ENCODE data around the gene SPO11.

SPO11 gene

DNA sequence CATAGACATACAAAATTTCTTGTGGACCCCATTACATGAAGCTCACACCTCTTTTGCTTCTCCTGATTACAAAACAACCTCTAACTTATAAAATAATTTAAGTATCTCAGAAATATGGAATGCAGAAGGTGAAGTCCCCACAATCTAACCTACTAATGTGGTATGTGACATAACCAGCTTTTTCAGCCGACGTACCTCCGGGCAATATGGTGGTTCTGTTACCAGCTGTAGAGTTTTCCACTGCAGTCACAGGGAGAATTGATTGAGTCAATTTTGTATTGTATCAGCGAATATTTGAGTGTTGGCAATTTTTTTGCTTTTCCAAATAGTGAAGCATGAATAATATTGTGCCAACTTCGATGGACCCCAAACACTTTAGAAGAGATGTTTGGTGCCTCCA, 15.7 kb upstream of the SPO11 start:
- no peak for TF ChIP-seq NFIC (IDR thresholded peaks at IDR 0.05)
- TF ChIP-seq TEAD4 (IDR thresholded peaks at IDR 0.05) = no peak
- no peak for TF ChIP-seq CREB1 (IDR thresholded peaks at IDR 0.05; ENCODE audit: low read depth)
- no peak for TF ChIP-seq YY1 (IDR thresholded peaks at IDR 0.05; ENCODE audit: low read depth)
- TF ChIP-seq EGR1 (IDR thresholded peaks at IDR 0.05) = no peak
- TF ChIP-seq ZBTB7A (IDR thresholded peaks at IDR 0.05; ENCODE audit: low read depth) = no peak
- no peak for TF ChIP-seq FOXM1 (IDR thresholded peaks at IDR 0.05; ENCODE audit: borderline replicate concordance, low read depth)
- TF ChIP-seq TCF12 (IDR thresholded peaks at IDR 0.05; ENCODE audit: low read depth) = no peak
- TF ChIP-seq EP300 (IDR thresholded peaks at IDR 0.05; ENCODE audit: borderline replicate concordance) = no peak
- TF ChIP-seq MAX (IDR thresholded peaks at IDR 0.05) = no peak
- no peak for TF ChIP-seq RAD21 (IDR thresholded peaks at IDR 0.05; ENCODE audit: low read depth)
- no peak for TF ChIP-seq TAF1 (IDR thresholded peaks at IDR 0.05; ENCODE audit: low read depth)
- no peak for TF ChIP-seq CEBPB (IDR thresholded peaks at IDR 0.05)
- no peak for TF ChIP-seq REST (IDR thresholded peaks at IDR 0.05; ENCODE audit: low read depth)
- TF ChIP-seq, protein P1, sequence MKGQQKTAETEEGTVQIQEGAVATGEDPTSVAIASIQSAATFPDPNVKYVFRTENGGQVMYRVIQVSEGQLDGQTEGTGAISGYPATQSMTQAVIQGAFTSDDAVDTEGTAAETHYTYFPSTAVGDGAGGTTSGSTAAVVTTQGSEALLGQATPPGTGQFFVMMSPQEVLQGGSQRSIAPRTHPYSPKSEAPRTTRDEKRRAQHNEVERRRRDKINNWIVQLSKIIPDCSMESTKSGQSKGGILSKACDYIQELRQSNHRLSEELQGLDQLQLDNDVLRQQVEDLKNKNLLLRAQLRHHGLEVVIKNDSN (IDR thresholded peaks at IDR 0.05) = no peak

DNA sequence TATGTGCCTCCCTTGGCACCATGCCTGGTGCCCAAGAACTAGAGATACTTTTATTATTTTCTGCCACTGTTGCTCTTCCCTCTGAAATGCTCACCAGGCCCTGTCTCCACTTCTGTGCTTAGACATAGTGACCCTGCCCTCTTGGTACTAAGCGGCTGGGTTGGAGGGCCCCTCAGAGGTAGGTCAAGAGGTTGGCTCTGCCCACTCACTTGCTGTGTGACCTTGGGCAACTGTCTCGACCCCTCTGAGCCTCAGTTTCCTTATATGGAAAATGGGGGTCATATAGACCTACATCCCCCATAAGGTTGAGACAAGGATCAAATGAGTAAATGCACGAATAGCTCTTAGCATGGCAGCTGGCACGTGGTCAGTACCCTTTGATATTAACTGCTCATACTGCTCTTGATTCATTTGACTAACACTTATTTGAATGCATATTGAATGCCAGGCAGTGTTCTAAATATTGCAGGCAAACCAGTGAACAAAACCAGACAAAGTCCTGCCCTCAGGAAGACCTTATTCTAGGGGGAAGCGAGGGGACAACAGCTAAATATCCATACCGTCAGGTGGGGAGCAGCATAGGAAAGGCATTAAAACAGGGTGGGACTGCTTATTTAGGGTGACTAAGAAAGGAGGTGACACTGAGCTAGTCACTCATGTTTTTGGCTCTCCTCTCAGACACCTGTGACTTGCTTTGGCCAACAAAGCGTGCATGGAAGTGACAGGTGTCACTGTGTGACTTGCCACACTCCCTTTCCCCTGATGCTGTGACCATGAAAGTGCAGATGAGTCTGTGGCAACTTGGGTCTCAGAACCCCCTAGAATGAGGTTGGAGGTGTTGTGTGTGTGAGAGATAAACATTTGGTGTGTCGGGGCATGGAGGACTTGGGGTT, 14.3 kb upstream of the SPO11 start:
- TF ChIP-seq EGR1 (IDR thresholded peaks at IDR 0.05) (no peak), MAX (IDR thresholded peaks at IDR 0.05) (no peak), FOXM1 (IDR thresholded peaks at IDR 0.05; ENCODE audit: borderline replicate concordance, low read depth) (no peak), TAF1 (IDR thresholded peaks at IDR 0.05; ENCODE audit: low read depth) (no peak), CREB1 (IDR thresholded peaks at IDR 0.05; ENCODE audit: low read depth) (no peak), RAD21 (IDR thresholded peaks at IDR 0.05; ENCODE audit: low read depth) (no peak), ZBTB7A (IDR thresholded peaks at IDR 0.05; ENCODE audit: low read depth) (no peak), EP300 (IDR thresholded peaks at IDR 0.05; ENCODE audit: borderline replicate concordance) (no peak), CEBPB (IDR thresholded peaks at IDR 0.05) (no peak), YY1 (IDR thresholded peaks at IDR 0.05; ENCODE audit: low read depth) (no peak), NFIC (IDR thresholded peaks at IDR 0.05) (no peak), TCF12 (IDR thresholded peaks at IDR 0.05; ENCODE audit: low read depth) (no peak), TEAD4 (IDR thresholded peaks at IDR 0.05) (no peak)
- TF ChIP-seq, protein P1 (IDR thresholded peaks at IDR 0.05) = no peak

DNA sequence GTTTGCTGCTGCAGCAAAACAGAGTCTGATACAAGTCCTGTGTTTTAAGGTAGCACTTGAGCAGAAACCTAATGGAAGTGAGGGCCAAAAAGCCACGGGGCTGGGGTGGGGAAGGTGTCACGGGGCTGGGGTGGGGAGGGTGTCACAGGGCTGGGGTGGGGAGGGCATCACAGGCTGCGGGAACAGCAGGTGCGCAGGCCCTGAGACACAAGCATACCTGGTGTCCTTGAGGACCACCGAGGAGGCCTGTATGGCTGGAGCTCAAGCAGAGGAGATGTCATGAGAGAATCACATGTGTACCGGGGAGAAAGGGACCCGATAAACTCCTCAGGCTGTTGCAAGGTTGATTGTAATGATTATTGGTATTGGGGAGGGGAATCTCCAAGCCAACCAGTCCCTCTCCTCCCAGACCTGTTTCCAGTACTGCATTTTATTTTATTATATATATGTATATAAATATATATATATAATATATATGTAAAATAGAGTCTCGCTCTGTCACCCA, 13.6 kb upstream of the SPO11 start:
- TF ChIP-seq NFIC (IDR thresholded peaks at IDR 0.05) (no peak), EGR1 (IDR thresholded peaks at IDR 0.05) (no peak), TAF1 (IDR thresholded peaks at IDR 0.05; ENCODE audit: low read depth) (no peak), YY1 (IDR thresholded peaks at IDR 0.05; ENCODE audit: low read depth) (no peak), CREB1 (IDR thresholded peaks at IDR 0.05; ENCODE audit: low read depth) (no peak), RAD21 (IDR thresholded peaks at IDR 0.05; ENCODE audit: low read depth) (no peak), REST (IDR thresholded peaks at IDR 0.05; ENCODE audit: low read depth) (no peak), FOXM1 (IDR thresholded peaks at IDR 0.05; ENCODE audit: borderline replicate concordance, low read depth) (no peak), TCF12 (IDR thresholded peaks at IDR 0.05; ENCODE audit: low read depth) (no peak), TEAD4 (IDR thresholded peaks at IDR 0.05) (no peak), EP300 (IDR thresholded peaks at IDR 0.05; ENCODE audit: borderline replicate concordance) (no peak), MAX (IDR thresholded peaks at IDR 0.05) (no peak), CEBPB (IDR thresholded peaks at IDR 0.05) (no peak), ZBTB7A (IDR thresholded peaks at IDR 0.05; ENCODE audit: low read depth) (no peak)
- TF ChIP-seq, protein P1 (IDR thresholded peaks at IDR 0.05) = no peak

GRCh38 chr20:57316795-57317201, 12.8 kb upstream of the SPO11 start:
- TF ChIP-seq EGR1 (IDR thresholded peaks at IDR 0.05) (no peak), FOXM1 (IDR thresholded peaks at IDR 0.05; ENCODE audit: borderline replicate concordance, low read depth) (no peak), RAD21 (IDR thresholded peaks at IDR 0.05; ENCODE audit: low read depth) (no peak), TEAD4 (IDR thresholded peaks at IDR 0.05) (no peak), MAX (IDR thresholded peaks at IDR 0.05) (no peak), TCF12 (IDR thresholded peaks at IDR 0.05; ENCODE audit: low read depth) (no peak), YY1 (IDR thresholded peaks at IDR 0.05; ENCODE audit: low read depth) (no peak), NFIC (IDR thresholded peaks at IDR 0.05) (no peak), EP300 (IDR thresholded peaks at IDR 0.05; ENCODE audit: borderline replicate concordance) (no peak)
- TF ChIP-seq, protein P1 (IDR thresholded peaks at IDR 0.05) = no peak

Measured in Ishikawa (cell line).